ENCODE data around the gene UNC80.

- no peak for TF ChIP-seq POLR2AphosphoS5 (IDR thresholded peaks at IDR 0.05; ENCODE audit: low read depth, low read length)
- no peak for TF ChIP-seq NRF1 (IDR thresholded peaks at IDR 0.05; ENCODE audit: low read depth, low read length)
- TF ChIP-seq TAF1 (IDR thresholded peaks at IDR 0.05; ENCODE audit: borderline replicate concordance, low read depth, low read length), result no peak
- no peak for TF ChIP-seq CTCF (IDR thresholded peaks at IDR 0.05)
- no peak for TF ChIP-seq EP300 (IDR thresholded peaks at IDR 0.05; ENCODE audit: borderline replicate concordance in 1 of 2, low read depth in 1 of 2, low read length in 1 of 2)
- no peak for TF ChIP-seq TEAD4 (IDR thresholded peaks at IDR 0.05; ENCODE audit: borderline replicate concordance, insufficient read depth)
- TF ChIP-seq RFX5 (IDR thresholded peaks at IDR 0.05; ENCODE audit: low read length), result no peak; the same call in 1 of the 2 replicates
- TF ChIP-seq, protein P1, sequence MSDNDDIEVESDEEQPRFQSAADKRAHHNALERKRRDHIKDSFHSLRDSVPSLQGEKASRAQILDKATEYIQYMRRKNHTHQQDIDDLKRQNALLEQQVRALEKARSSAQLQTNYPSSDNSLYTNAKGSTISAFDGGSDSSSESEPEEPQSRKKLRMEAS (IDR thresholded peaks at IDR 0.05; ENCODE audit: low read depth), result peak; percentile 38; the same call in 1 of the 2 replicates
- TF ChIP-seq FOXM1 (IDR thresholded peaks at IDR 0.05; ENCODE audit: low read depth), result no peak
- TF ChIP-seq, protein P2, sequence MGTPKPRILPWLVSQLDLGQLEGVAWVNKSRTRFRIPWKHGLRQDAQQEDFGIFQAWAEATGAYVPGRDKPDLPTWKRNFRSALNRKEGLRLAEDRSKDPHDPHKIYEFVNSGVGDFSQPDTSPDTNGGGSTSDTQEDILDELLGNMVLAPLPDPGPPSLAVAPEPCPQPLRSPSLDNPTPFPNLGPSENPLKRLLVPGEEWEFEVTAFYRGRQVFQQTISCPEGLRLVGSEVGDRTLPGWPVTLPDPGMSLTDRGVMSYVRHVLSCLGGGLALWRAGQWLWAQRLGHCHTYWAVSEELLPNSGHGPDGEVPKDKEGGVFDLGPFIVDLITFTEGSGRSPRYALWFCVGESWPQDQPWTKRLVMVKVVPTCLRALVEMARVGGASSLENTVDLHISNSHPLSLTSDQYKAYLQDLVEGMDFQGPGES (IDR thresholded peaks at IDR 0.05; ENCODE audit: low read depth, low read length), result no peak
Measured at GRCh38 chr2:209771474-209772289, at the start of gene UNC80.
